ENCODE data around the gene RHOV. TPM values are rescaled to one million over a fixed set of nuclear protein-coding genes. Genes with fewer than 3 reads are reported as not detected.

Gene RHOV
- total RNA-seq, 1 donor = 0.36 TPM

DNA sequence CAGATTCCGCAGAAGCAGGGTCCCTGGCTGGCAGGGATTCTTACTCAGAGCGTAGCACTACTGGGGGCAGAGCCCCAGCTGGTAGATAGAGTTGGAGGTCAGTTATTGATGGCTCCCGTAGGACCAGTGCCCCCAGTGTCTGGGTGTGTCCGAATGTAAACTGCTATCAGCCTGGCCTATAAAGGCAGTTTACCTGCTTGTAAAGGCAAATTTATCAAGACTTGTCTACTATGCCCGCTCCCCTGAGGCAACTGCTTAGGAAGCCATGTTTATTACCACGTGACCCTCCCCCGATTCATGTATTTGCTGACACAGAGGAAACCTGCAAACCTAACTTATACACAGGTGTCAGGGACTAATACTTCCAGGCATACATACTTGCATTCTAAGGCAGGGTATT lies 44.9 kb downstream of the RHOV start:
- TF ChIP-seq, protein P1, sequence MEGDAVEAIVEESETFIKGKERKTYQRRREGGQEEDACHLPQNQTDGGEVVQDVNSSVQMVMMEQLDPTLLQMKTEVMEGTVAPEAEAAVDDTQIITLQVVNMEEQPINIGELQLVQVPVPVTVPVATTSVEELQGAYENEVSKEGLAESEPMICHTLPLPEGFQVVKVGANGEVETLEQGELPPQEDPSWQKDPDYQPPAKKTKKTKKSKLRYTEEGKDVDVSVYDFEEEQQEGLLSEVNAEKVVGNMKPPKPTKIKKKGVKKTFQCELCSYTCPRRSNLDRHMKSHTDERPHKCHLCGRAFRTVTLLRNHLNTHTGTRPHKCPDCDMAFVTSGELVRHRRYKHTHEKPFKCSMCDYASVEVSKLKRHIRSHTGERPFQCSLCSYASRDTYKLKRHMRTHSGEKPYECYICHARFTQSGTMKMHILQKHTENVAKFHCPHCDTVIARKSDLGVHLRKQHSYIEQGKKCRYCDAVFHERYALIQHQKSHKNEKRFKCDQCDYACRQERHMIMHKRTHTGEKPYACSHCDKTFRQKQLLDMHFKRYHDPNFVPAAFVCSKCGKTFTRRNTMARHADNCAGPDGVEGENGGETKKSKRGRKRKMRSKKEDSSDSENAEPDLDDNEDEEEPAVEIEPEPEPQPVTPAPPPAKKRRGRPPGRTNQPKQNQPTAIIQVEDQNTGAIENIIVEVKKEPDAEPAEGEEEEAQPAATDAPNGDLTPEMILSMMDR (IDR thresholded peaks at IDR 0.05; ENCODE audit: extremely low read depth, low read depth, low read length) = no peak
- H4K20me1 ChIP-seq (ENCODE audit: insufficient read depth, low read length) = no peaks in the 10 kb centered on the region
- no peak overlapping the region for H3K4me2 ChIP-seq (ENCODE audit: insufficient read depth, low read length)
- no peaks in the 10 kb centered on the region for H3K9me3 ChIP-seq (ENCODE audit: low read depth, low read length)
- no peak for DNase-seq (ENCODE audit: insufficient read length, low spot score, missing footprints)
- H3K4me1 ChIP-seq (ENCODE audit: insufficient read depth, low read length) = no peaks in the 10 kb centered on the region
- H3K36me3 ChIP-seq (ENCODE audit: insufficient read depth, low read length) = no peaks in the 10 kb centered on the region
- H3K27ac ChIP-seq (ENCODE audit: low read depth, low read length) = no peak overlapping the region
- no peaks in the 10 kb centered on the region for H3K79me2 ChIP-seq (ENCODE audit: insufficient read depth, low read length)
- no peak overlapping the region for H3K4me3 ChIP-seq (ENCODE audit: insufficient read depth, low read length)
- no peak overlapping the region for H2AFZ ChIP-seq (ENCODE audit: low read length)
- peaks cover 12% of the 10 kb centered on the region for H3K27me3 ChIP-seq (ENCODE audit: insufficient read depth, low read length)

DNA sequence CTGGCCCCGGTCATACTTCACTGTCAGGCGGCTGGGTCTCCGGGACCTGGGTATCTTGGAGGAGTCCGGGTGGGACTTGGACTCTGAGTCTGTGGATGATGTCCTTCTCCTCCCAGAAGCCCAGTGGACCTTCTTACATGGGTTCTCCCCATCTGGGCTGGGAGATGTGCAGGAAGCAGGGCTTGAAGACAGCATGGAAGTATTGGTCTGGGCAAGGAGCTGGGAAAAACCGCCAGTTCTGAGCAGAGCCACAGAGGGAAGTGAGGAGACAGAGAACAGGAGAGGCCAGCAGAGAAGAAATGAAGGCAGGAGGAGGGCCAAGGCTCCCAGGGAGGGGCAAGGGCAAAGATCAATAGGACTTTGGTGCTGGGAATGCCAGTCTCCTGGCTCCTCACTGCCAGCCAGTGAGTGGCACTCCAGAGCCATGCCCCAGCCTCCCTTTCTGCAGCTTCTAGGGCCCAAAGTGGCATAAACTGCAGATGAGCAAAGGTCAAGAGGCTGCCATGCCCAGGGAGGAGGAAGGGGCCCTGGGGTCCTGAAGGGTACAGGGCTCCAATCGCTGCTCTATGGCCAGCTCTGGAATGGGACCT lies 45.5 kb downstream of the RHOV start, which contains the start of gene PPP1R14D:
Gene PPP1R14D (minus strand): TSS at position 262 of the 590 bp plus-strand sequence. CDS start 67 bp downstream, at position 195.
- Histone ChIP-seq H3K36me3 (ENCODE audit: insufficient read depth, low read length) (no peaks in the 10 kb centered on the region), H3K4me3 (ENCODE audit: insufficient read depth, low read length) (no peak within 1 kb of the TSS), H3K27me3 (ENCODE audit: insufficient read depth, low read length) (peaks cover 12% of the 10 kb centered on the region), H3K27ac (ENCODE audit: low read depth, low read length) (no peak within 1 kb of the TSS), H2AFZ (ENCODE audit: low read length) (no peak within 1 kb of the TSS), H3K79me2 (ENCODE audit: insufficient read depth, low read length) (no peaks in the 10 kb centered on the region), H3K9me3 (ENCODE audit: low read depth, low read length) (no peaks in the 10 kb centered on the region), H3K4me1 (ENCODE audit: insufficient read depth, low read length) (no peaks in the 10 kb centered on the region), H3K4me2 (ENCODE audit: insufficient read depth, low read length) (no peak within 1 kb of the TSS), H4K20me1 (ENCODE audit: insufficient read depth, low read length) (no peaks in the 10 kb centered on the region)
- peak; percentile 51 for DNase-seq (ENCODE audit: insufficient read length, low spot score, missing footprints)
- TF ChIP-seq, protein P1 (IDR thresholded peaks at IDR 0.05; ENCODE audit: extremely low read depth, low read depth, low read length) = no peak

DNA sequence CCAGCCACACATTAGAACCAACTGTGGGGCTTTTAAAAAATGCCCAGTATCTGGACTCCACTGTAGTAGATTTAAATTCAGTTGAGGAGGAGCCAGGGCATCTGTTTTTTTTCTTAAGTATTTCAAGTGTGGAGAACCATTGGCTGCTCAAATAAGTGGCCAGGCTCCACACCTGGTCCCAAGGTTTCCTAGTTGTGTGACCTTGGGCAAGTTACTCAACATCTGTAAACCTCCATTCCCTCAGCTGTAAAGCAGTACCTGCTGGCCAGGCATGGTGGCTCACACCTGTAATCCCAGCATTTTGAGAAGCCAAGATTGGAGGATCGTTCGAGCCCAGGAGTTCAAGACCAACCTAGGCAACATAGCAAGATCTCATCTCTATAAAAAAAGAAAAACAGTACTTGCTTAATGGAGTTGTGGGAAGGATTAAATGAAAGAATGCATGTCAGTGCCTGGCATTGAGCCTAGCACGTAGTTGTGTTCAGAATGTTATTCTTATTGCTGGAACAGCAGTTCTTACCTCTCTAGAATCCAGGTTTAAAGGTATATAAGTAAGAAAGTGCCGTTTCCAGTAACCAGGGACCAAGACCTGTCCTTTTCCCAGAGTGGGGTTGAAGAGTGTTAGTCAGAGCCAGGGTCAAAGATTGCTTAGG lies 47.5 kb downstream of the RHOV start:
- no peaks in the 10 kb centered on the region for H3K9me3 ChIP-seq (ENCODE audit: low read depth, low read length)
- no peak overlapping the region for H3K27ac ChIP-seq (ENCODE audit: low read depth, low read length)
- H3K27me3 ChIP-seq (ENCODE audit: insufficient read depth, low read length) = peaks cover 12% of the 10 kb centered on the region
- DNase-seq (ENCODE audit: insufficient read length, low spot score, missing footprints) = no peak
- no peaks in the 10 kb centered on the region for H4K20me1 ChIP-seq (ENCODE audit: insufficient read depth, low read length)
- no peaks in the 10 kb centered on the region for H3K79me2 ChIP-seq (ENCODE audit: insufficient read depth, low read length)
- no peaks in the 10 kb centered on the region for H3K4me1 ChIP-seq (ENCODE audit: insufficient read depth, low read length)
- H3K36me3 ChIP-seq (ENCODE audit: insufficient read depth, low read length) = no peaks in the 10 kb centered on the region
- TF ChIP-seq, protein P1 (IDR thresholded peaks at IDR 0.05; ENCODE audit: extremely low read depth, low read depth, low read length) = no peak
- no peak overlapping the region for H3K4me3 ChIP-seq (ENCODE audit: insufficient read depth, low read length)
- H2AFZ ChIP-seq (ENCODE audit: low read length) = no peak overlapping the region
- H3K4me2 ChIP-seq (ENCODE audit: insufficient read depth, low read length) = no peak overlapping the region

DNA sequence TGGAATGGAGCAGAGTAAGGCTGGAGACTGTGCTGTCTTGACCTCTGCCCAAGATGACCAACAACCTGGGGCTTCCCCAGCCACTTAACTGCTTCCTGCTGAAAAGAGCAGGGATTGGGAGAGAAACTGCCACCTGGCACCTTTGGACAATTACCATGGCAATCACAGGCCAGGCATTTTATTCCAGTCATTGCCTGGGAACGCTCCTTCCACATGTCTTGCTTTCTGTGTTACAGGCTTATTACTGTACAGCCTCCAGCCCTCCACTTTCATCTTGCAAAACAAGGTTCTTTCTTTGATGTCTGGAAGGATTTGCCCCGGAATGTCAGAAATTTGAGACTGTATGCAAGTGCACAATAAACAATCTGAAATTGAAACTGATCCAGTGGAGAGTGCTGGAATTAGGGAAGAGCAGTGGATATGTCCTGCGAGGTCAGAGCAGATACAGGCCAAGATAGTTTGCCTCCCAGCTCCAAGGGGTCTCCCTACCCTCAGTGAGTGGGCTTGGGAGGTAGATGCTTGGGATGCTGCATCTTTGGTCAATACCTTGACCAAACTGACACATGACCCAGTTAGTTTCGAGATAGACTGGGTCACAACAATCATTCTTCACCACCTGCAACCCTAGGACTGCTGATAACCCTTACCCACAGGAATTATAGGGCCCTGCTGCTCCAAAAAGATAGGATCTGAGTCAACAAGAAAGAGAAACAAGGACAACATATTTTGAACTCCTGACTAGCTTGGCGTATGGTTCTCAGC lies 48.2 kb downstream of the RHOV start:
- Histone ChIP-seq H3K27me3 (ENCODE audit: insufficient read depth, low read length) (peaks cover 12% of the 10 kb centered on the region), H2AFZ (ENCODE audit: low read length) (no peak overlapping the region), H3K36me3 (ENCODE audit: insufficient read depth, low read length) (no peaks in the 10 kb centered on the region), H3K4me1 (ENCODE audit: insufficient read depth, low read length) (no peaks in the 10 kb centered on the region), H3K4me2 (ENCODE audit: insufficient read depth, low read length) (no peak overlapping the region), H3K4me3 (ENCODE audit: insufficient read depth, low read length) (no peak overlapping the region), H3K9me3 (ENCODE audit: low read depth, low read length) (no peaks in the 10 kb centered on the region), H3K27ac (ENCODE audit: low read depth, low read length) (no peak overlapping the region), H3K79me2 (ENCODE audit: insufficient read depth, low read length) (no peaks in the 10 kb centered on the region), H4K20me1 (ENCODE audit: insufficient read depth, low read length) (no peaks in the 10 kb centered on the region)
- TF ChIP-seq, protein P1 (IDR thresholded peaks at IDR 0.05; ENCODE audit: extremely low read depth, low read depth, low read length) = no peak
- peak; percentile 38 for DNase-seq (ENCODE audit: insufficient read length, low spot score, missing footprints)
